ENCODE measurements around the gene ACADS. TPM values are rescaled to one million over a fixed set of nuclear protein-coding genes. Genes with fewer than 3 reads are reported as not detected.

The ACADS gene
- total RNA-seq, 4 donors from 2014 or later, result 30.5 to 55.1 (median 40.3) TPM

- H3K4me1 ChIP-seq, result no peaks in the 10 kb centered on the region
- H3K36me3 ChIP-seq, result peaks cover 0 to 58% of the 10 kb centered on the region in 2 donors
- H3K27ac ChIP-seq, result no peak overlapping the region
- H3K4me3 ChIP-seq, result no peak overlapping the region
- 70 to 94% methylated on average over 3 of the region's 3 CpGs for WGBS, 2 donors (ENCODE audit: low coverage in 1 of 2)
- H3K27me3 ChIP-seq, result no peaks in the 10 kb centered on the region
- ATAC-seq, result no peak
- TF ChIP-seq POLR2A (IDR thresholded peaks at IDR 0.05) (no peak), CTCF (IDR thresholded peaks at IDR 0.05) (no peak), POLR2AphosphoS5 (IDR thresholded peaks at IDR 0.05) (no peak), EP300 (IDR thresholded peaks at IDR 0.05) (no peak)
- no peaks in the 10 kb centered on the region for H3K9me3 ChIP-seq
Observed at GRCh38 chr12:120733574-120733973, 7.9 kb downstream of the ACADS start.

GRCh38 chr12:120734210-120734609 lies 8.6 kb downstream of the ACADS start:
- H3K4me3 ChIP-seq, result no peak overlapping the region
- TF ChIP-seq POLR2A (IDR thresholded peaks at IDR 0.05), result no peak
- TF ChIP-seq CTCF (IDR thresholded peaks at IDR 0.05), result no peak
- no peak for TF ChIP-seq POLR2AphosphoS5 (IDR thresholded peaks at IDR 0.05)
- TF ChIP-seq EP300 (IDR thresholded peaks at IDR 0.05), result no peak
- WGBS, 2 donors (ENCODE audit: low coverage in 1 of 2), result 82 to 89% methylated on average over 3 to 7 of the region's 10 CpGs
- no peak for ATAC-seq
- no peaks in the 10 kb centered on the region for H3K9me3 ChIP-seq
- H3K27me3 ChIP-seq, result no peaks in the 10 kb centered on the region
- no peak overlapping the region for H3K27ac ChIP-seq
- peaks cover 0 to 58% of the 10 kb centered on the region in 2 donors for H3K36me3 ChIP-seq
- no peaks in the 10 kb centered on the region for H3K4me1 ChIP-seq

- Histone ChIP-seq H3K27me3 (no peaks in the 10 kb centered on the region), H3K27ac (no peak overlapping the region), H3K4me3 (no peak overlapping the region), H3K9me3 (no peaks in the 10 kb centered on the region), H3K4me1 (no peaks in the 10 kb centered on the region), H3K36me3 (peaks cover 0 to 54% of the 10 kb centered on the region in 2 donors)
- no peak for ATAC-seq
- TF ChIP-seq POLR2AphosphoS5 (IDR thresholded peaks at IDR 0.05), result no peak
- no peak for TF ChIP-seq CTCF (IDR thresholded peaks at IDR 0.05)
- TF ChIP-seq POLR2A (IDR thresholded peaks at IDR 0.05), result no peak
- no peak for TF ChIP-seq EP300 (IDR thresholded peaks at IDR 0.05)
- 95 to 100% methylated on average over 1 to 2 of the region's 3 CpGs for WGBS, 2 donors (ENCODE audit: low coverage in 1 of 2)
Observed at GRCh38 chr12:120735181-120735580, 9.6 kb downstream of the ACADS start.

- TF ChIP-seq POLR2AphosphoS5 (IDR thresholded peaks at IDR 0.05) (no peak), EP300 (IDR thresholded peaks at IDR 0.05) (no peak), CTCF (IDR thresholded peaks at IDR 0.05) (no peak), POLR2A (IDR thresholded peaks at IDR 0.05) (no peak)
- Histone ChIP-seq H3K27me3 (no peaks in the 10 kb centered on the region), H3K4me1 (no peaks in the 10 kb centered on the region), H3K36me3 (peaks cover 0 to 42% of the 10 kb centered on the region in 2 donors), H3K9me3 (no peaks in the 10 kb centered on the region), H3K4me3 (no peak overlapping the region), H3K27ac (no peak overlapping the region)
- 82 to 93% methylated on average over 2 of the region's 38 CpGs for WGBS, 2 donors (ENCODE audit: low coverage in 1 of 2)
- ATAC-seq, result no peak
Observed at GRCh38 chr12:120736404-120737331, 11.0 kb downstream of the ACADS start.
